Right forelimb (tissue), 1 donor: Measurements from ENCODE around the gene HBP1.

Experiments used
- DNase-seq: peaks from one replicate; pipeline ENCODE4 v3.0.0-alpha.2; 2018

The HBP1 gene

GRCh38 chr7:107157091-107157490 is 11.7 kb upstream of the HBP1 start:
- DNase-seq, result no peak

DNA sequence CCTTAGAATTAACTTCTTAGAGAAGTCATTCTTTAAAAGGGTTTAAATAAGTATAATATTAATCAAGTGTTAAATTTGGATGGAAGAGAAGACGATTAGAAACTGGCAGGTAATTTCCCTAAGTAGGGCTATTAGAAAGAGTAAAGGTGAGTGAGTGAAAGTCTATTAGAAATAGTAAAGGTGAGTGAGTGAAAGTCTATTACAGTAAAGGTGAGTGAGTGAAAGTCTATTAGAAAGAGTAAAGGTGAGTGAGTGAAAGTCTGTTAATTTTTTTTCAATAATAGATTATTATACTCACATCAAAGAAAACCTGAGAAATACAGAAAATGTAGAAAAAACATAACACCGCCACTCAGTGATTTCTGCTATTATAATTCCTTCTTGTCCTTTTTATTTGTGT is 10.8 kb upstream of the HBP1 start:
- DNase-seq, result no peak

DNA sequence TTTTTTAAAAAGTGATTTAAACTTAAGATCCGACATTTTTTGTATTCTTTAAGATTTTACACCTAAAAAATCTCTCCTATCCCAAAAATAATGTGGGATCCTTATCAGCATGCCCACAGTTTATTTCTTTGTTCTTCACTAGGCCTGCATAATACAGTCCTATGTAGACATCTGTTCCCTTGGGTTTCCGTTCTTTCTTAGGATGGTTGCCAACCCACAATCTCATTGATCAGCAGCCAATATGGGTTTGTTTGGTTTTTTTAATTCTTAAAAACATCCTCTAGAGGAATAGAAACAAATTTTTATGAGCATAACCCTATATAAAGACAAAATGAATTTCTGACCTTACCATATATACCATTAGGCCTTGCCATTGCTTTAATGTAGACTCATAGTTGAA is 8.4 kb upstream of the HBP1 start:
- no peak for DNase-seq

GRCh38 chr7:107161415-107161814 is 7.4 kb upstream of the HBP1 start:
- DNase-seq, result no peak

GRCh38 chr7:107162475-107162874 is 6.3 kb upstream of the HBP1 start:
- DNase-seq, result no peak

- DNase-seq, result no peak
Measured at GRCh38 chr7:107164092-107164491, 4.7 kb upstream of the HBP1 start.

DNA sequence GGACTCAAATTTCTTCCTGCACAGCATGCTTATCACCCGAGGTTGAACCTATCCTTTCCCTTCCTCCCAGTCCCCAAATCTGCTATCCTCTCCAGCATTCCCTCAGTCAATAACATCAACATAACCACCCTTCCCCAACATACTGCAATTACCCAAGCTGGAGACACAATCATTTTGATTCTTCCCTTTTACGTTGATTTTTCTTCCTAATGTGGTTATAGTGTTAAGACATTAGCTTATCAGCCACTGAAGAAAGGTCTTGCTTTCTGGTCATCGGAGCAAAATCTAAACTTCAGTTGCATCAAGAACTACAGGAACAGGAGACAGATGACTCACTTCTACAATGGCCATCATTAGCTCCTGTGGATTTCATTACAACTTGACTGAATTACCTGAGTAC is 3.5 kb upstream of the HBP1 start:
- no peak for DNase-seq

GRCh38 chr7:107166736-107167426 is 1.9 kb upstream of the HBP1 start:
- DNase-seq, result no peak

GRCh38 chr7:107167483-107168232 is 1.1 kb upstream of the HBP1 start:
- no peak for DNase-seq

DNA sequence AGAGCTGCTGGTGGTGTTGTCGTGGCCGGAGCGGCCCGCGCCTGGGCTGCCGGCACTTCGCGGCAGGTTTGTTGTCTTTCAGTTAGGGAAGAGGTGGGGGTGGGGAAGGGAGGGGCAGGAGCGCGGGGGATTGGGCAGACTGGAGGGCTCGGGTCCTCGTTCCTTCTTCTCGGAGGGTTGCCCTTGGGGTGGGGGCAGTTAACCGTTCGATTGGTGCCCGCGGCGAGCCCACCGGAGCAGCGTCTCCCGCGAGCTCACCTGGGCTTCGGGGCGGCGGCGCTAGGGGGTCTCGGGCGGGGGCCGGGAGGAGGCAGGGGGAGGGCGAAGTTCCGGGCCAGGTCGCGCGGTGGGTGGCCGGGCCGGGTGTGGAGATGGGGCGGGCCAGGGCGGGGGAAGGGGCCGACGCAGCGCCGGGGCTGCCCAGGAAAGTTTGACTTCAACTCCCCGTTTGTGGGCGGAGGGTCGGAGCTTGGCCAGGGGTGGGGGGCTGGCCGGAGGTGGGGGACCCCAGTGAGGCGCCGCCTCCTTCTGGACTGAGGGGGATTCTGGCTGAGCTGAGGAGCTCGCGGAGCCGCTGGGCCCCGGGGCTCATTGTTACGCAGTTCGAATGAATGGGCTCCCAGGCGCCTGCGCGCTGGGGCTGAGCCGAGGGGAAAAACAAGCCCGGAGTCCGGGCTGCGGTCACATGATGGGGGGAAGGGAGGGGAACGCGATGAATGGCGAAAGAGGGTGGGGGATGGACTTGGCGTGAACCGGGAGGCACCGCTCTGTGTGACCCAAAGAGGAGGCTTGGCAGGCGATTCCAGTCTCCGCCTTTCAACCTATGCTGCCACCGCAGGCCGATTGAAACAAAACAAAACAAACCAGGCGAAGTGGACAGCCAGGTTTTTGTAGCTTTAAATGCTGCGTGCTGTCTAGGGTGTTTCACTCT is 582 bp downstream of the HBP1 start:
- peak; percentile 95 for DNase-seq

GRCh38 chr7:107170051-107170915 is 1.5 kb downstream of the HBP1 start:
- DNase-seq, result no peak

GRCh38 chr7:107171496-107171895 is 2.7 kb downstream of the HBP1 start:
- no peak for DNase-seq

DNA sequence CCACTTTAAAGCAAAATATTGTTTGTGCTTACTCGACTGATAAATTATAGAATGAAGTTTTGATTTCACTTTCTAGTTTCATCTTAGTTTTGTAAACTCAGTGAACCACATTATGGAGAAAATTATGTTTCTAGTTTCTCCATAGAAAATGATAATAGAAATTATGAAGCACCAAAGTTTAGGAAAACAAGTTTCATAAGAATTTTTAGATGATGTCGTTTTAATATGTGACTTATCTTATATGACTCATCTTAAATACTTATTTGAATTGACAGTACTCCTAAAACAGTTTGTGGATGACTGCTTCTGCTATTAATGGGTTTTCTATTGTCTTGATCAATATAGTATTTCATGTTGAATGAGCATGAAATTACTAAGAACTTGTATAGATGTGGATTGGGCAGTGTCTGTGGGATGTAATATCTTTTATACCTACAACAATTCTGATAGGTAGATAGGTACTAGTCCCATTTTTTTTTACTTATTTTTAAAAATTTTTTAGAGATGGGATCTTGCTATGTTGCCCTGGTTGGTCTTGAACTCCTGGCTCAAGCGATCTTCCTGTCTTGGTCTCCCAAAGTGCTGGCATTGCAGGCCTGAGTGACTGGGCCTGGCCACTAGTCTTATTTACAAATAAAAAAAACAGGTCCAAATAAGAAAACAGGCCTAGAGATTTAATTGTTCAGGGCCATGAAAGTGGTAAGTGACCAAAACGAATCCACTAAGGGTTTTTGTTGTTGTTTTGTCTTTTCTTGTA is 3.7 kb downstream of the HBP1 start:
- DNase-seq, result no peak

DNA sequence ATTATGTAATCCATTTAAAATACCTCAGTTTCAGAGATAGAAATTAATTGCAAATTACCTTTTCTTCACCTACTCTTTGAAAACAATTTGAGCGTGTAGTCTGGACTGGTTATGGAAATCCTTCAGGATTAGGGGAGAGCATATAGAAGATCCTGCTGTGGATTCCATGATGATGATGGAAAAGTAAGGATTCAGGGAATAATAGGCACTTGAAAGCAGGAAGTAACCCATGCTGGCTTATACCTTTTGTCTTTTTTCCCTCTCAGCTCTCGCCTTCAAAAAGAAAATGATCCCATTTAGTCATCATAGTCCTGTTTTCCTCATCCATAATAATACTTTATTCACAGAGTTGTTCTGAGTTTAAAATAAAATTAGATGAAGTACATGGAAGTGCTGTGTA is 4.4 kb downstream of the HBP1 start:
- DNase-seq, result no peak

GRCh38 chr7:107173691-107174406 is 5.0 kb downstream of the HBP1 start:
- DNase-seq, result no peak

GRCh38 chr7:107179326-107180164 is 10.7 kb downstream of the HBP1 start:
- no peak for DNase-seq

- no peak for DNase-seq
Measured at GRCh38 chr7:107180378-107180777, 11.6 kb downstream of the HBP1 start.

GRCh38 chr7:107181172-107181571 is 12.4 kb downstream of the HBP1 start:
- no peak for DNase-seq

DNA sequence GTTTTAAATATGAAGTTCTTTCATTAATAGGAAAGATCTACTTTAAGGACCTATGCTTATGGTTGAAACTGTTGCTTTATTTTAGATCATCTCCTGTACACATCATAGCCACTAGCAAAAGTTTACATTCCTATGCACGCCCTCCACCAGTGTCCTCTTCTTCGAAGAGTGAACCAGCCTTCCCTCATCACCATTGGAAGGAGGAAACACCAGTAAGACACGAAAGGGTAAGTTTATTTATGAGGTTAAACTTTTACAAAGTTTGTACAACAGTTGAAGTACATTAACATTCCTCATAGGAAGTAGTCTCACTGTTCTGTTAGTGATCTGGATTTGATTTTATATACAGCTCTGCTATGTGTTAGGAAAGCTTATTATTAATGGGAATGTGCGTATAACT is 16.9 kb downstream of the HBP1 start:
- no peak for DNase-seq

DNA sequence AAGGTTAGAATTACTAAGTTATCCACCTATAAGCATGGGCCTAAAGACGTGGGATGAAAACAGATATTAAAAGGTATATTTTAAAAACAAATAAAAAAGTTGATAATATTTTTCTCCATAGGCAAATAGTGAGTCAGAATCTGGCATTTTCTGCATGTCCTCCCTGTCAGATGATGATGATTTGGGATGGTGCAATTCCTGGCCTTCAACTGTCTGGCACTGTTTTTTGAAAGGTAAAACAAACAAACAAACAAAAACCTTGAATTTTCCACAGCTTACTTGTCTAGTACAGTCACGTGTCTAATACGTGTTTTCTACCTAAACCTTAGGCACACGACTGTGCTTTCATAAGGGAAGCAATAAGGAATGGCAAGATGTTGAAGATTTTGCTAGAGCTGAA is 17.4 kb downstream of the HBP1 start:
- DNase-seq, result no peak
